Measurements from ENCODE around the gene SV2A. TPM values are rescaled to one million over a fixed set of nuclear protein-coding genes. Genes with fewer than 3 reads are reported as not detected.
"Not testable (repeated sequence)": the region's sequence is repeated elsewhere in the genome, so short reads cannot be mapped to it uniquely, and the experiment has no call there.

Gene SV2A
- total RNA-seq, 2 donors from 2014 or later = 22.7 to 24.3 TPM

DNA sequence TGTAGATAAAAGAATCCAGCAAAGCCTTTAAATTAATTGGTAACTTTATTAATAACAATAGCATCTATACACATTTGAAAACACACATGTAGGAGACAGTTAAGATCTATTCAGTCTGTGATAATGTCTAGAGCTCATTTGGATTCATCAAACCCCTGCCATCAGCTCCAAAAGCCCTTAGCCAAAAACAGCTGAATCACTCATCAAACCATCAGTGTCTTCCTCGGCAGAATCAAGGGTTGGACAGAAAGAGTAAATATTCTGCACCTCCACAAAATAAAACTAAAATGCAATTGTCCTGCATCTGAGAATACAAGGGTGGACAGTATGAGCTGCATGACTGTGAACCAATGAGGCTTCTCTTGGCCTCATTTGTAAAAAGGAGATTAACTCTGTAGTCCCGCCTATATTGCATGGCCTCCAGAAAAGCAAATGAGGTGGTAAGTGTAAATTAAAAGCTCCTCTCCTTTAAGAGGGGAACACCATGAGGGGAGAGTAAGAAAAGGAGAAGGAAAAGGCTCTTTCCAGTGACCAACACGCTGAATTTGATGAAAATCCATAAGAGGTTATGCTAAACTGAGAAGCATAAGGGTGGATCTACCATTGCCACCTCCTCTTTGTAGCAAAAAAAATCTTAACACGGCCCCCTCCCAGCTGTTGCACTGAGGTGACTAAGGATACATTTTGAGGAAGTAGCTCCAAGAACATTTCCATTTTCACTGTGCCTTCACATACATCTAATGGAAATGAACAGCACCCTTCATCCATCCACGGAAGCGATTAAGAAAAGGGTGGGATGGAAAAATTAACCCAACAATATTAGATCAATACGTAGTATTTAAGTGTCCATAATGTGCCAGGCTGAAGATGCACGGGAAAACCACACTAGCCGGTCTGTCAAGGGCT lies 33.0 kb downstream of the SV2A start:
- TF ChIP-seq CTCF (IDR thresholded peaks at IDR 0.05) = no peak
- Histone ChIP-seq H3K36me3 (no peaks in the 10 kb centered on the region), H3K9me3 (no peaks in the 10 kb centered on the region), H3K4me3 (peak overlapping the region; percentile 76), H3K4me1 (ENCODE audit: control insufficient read depth in 1 of 2, low read depth in 2 of 2) (peaks cover 6 to 21% of the 10 kb centered on the region in 2 donors), H3K27ac (peak overlapping the region; percentile 88 to 100), H3K27me3 (replicated peaks; ENCODE audit: insufficient read depth) (no peaks in the 10 kb centered on the region)
- DNase-seq (ENCODE audit: low spot score) = no peak
- ATAC-seq (ENCODE audit: insufficient number of reproducible peaks, low FRiP score, low read depth) = no peak

DNA sequence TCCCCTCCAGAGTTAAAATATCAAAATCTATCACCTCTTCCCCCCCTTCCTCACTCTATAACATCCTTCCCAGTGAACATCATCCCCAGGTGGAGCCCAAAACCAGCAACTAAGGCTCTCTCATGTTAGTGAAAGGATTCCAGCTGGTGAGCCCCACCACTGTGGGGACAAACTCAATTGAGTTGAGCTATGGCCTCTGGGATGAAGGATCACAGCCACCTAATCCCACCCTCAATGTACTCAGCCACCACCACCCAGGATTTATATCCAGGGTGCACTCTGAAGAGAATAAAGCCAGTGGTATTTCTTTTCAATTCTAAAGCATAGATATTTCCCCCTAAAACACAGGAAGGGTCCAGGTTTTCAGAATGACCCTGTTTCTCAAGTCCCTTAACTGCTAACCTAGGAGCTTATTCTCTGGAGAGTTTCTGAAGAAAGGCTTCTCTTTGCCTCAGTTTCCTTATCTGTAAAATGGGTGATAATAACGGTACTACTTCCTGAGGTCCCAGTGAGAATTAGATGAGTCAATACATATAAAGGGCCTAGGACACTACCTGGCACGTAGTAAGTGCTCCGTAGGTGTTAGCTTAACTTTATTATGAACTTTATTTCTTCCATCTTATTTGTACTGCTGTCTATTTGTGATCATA lies 33.9 kb downstream of the SV2A start:
- DNase-seq (ENCODE audit: low spot score) = no peak
- no peak overlapping the region for H3K4me3 ChIP-seq

GRCh38 chr1:149881876-149882275 lies 35.8 kb downstream of the SV2A start:
- ATAC-seq (ENCODE audit: insufficient number of reproducible peaks, low FRiP score, low read depth) = no peak
- no peak for TF ChIP-seq CTCF (IDR thresholded peaks at IDR 0.05)
- no peaks in the 10 kb centered on the region for H3K27me3 ChIP-seq (replicated peaks; ENCODE audit: insufficient read depth)
- no peaks in the 10 kb centered on the region for H3K36me3 ChIP-seq
- no peaks in the 10 kb centered on the region for H3K9me3 ChIP-seq
- DNase-seq (ENCODE audit: low spot score) = no peak
- H3K27ac ChIP-seq = no peak overlapping the region
- H3K4me3 ChIP-seq = no peak overlapping the region
- peaks cover 6 to 21% of the 10 kb centered on the region in 2 donors for H3K4me1 ChIP-seq (ENCODE audit: control insufficient read depth in 1 of 2, low read depth in 2 of 2)

More for the DNA sequence above, 33.9 kb downstream of the SV2A start:
- Histone ChIP-seq H3K27ac (no peak overlapping the region), H3K4me1 (ENCODE audit: control insufficient read depth in 1 of 2, low read depth in 2 of 2) (peaks cover 6 to 21% of the 10 kb centered on the region in 2 donors), H3K9me3 (no peaks in the 10 kb centered on the region), H3K27me3 (replicated peaks; ENCODE audit: insufficient read depth) (no peaks in the 10 kb centered on the region), H3K36me3 (no peaks in the 10 kb centered on the region)
- no peak for ATAC-seq (ENCODE audit: insufficient number of reproducible peaks, low FRiP score, low read depth)
- TF ChIP-seq CTCF (IDR thresholded peaks at IDR 0.05) = no peak

DNA sequence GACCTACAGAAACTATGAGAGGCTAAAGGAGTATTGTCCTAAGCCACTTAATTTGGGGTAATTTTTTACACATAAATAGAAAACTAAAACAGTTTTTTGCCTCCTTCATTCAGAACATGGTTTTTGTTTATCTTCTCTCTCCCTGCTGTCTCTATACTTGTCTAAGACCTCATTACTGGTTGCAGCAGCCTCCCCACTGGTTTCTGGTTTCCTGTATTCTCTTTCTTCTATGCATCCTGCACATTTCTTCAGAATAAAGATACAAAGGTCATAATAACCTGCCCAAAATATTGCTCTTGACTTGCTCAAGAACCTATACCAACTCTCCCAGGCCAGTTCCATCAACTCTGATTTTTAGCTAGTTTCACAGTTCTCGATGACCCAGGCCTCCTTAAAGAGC lies 38.1 kb downstream of the SV2A start:
- Histone ChIP-seq H3K36me3 (no peaks in the 10 kb centered on the region), H3K4me1 (ENCODE audit: control insufficient read depth in 1 of 2, low read depth in 2 of 2) (peaks cover 5 to 14% of the 10 kb centered on the region in 2 donors), H3K27ac (no peak overlapping the region), H3K9me3 (no peaks in the 10 kb centered on the region), H3K4me3 (no peak overlapping the region), H3K27me3 (replicated peaks; ENCODE audit: insufficient read depth) (no peaks in the 10 kb centered on the region)
- ATAC-seq (ENCODE audit: insufficient number of reproducible peaks, low FRiP score, low read depth) = no peak
- no peak for DNase-seq (ENCODE audit: low spot score)
- no peak for TF ChIP-seq CTCF (IDR thresholded peaks at IDR 0.05)

DNA sequence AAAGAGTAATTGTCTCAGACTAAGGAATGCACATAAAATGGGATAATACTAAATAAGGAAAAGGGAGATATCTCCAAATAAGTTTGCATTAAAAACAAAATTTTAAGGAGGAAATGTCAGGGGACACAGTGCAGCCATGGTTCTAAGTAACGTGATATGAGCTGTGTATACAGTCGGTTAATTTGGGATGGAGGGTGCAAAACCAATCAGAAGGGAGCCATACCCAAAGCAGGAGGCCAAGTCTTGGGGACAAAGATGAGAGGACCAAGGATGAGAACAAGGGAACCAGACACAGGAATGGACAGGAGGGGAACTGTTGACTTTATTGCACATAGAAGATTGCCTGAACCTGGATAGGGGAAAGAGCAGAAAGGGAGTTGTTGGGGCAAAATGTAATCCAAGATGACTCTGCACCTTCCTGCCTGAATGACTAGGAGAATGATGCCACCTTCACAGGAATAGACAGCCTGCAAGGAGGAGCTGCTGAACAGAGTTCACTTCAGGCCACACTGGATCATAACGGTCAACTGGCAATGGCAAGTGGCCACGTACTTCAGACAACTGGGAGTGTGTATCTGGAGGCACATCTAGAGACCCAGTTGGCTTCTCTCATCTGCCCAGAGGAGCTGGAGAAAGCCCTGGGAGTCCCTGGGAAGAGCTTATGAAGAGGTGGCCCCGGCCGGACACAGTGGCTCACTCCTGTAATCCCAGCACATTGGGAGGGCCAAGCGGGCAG lies 40.3 kb downstream of the SV2A start:
- H3K4me3 ChIP-seq = no peak overlapping the region
- no peak overlapping the region for H3K27ac ChIP-seq
- TF ChIP-seq CTCF (IDR thresholded peaks at IDR 0.05) = no peak
- DNase-seq (ENCODE audit: low spot score) (no peak), ATAC-seq (ENCODE audit: insufficient number of reproducible peaks, low FRiP score, low read depth) (no peak)
- H3K9me3 ChIP-seq = no peaks in the 10 kb centered on the region
- H3K36me3 ChIP-seq = no peaks in the 10 kb centered on the region
- no peaks in the 10 kb centered on the region for H3K27me3 ChIP-seq (replicated peaks; ENCODE audit: insufficient read depth)
- H3K4me1 ChIP-seq (ENCODE audit: control insufficient read depth in 1 of 2, low read depth in 2 of 2) = no peaks in the 10 kb centered on the region

- not testable (repeated sequence) for H3K9me3 ChIP-seq; H3K36me3 ChIP-seq; DNase-seq (ENCODE audit: low spot score); H3K27ac ChIP-seq; H3K4me1 ChIP-seq (ENCODE audit: control insufficient read depth in 1 of 2, low read depth in 2 of 2); H3K27me3 ChIP-seq (replicated peaks; ENCODE audit: insufficient read depth); ATAC-seq (ENCODE audit: insufficient number of reproducible peaks, low FRiP score, low read depth); H3K4me3 ChIP-seq
Observed at GRCh38 chr1:149873060-149873459, 44.6 kb downstream of the SV2A start.

DNA sequence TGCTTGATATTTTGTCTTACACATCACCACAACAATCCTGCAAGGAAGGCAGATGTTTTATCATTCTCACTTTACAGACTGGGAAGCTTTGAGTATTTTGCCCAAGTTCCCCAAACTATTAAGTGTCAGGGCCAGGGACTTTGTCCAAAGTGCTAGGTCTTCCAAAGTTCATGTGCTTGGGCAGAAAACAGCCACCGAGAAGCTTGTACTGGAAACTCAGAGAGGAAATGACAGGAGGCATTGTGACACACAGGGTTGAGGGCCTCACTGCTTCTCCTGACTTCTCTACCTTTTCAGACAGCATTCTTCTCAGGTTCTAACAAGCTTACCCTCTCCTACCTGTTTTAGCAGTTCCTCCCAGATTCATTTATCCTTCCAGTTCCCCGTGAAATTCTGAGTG lies 50.8 kb downstream of the SV2A start:
- H3K36me3 ChIP-seq; H3K9me3 ChIP-seq; H3K4me3 ChIP-seq; DNase-seq (ENCODE audit: low spot score); H3K27me3 ChIP-seq (replicated peaks; ENCODE audit: insufficient read depth); H3K4me1 ChIP-seq (ENCODE audit: control insufficient read depth in 1 of 2, low read depth in 2 of 2); ATAC-seq (ENCODE audit: insufficient number of reproducible peaks, low FRiP score, low read depth); H3K27ac ChIP-seq: not testable (repeated sequence)
